GM23248 (cell line): Measurements from ENCODE around the gene PARK7.

ENCODE experiments used
- EZH2 ChIP-seq: fragments of 200-600 bp; sonication (generic); IDR thresholded peaks from 2 replicates; pipeline ENCODE4 v1.6.1; 2018; ENCODE audit warnings: antibody characterized with exemption, mild to moderate bottlenecking; ENCODE audit not compliant: insufficient read depth, poor library complexity, severe bottlenecking
- EZH2phosphoT487 ChIP-seq: fragments of 200-600 bp; sonication (generic); IDR thresholded peaks from 2 replicates; pipeline ENCODE4 v1.6.1; 2018; ENCODE audit warnings: antibody characterized with exemption, moderate library complexity, mild to moderate bottlenecking, low read depth; ENCODE audit not compliant: insufficient read depth

GRCh38 chr1:7912145-7912544, 49.4 kb upstream of the PARK7 start:
- TF ChIP-seq EZH2 = no peak
- no peak for TF ChIP-seq EZH2phosphoT487
